GM12864 (cell line): ENCODE data around the gene NELL2.

Experiments used
- DNase-seq: peaks from one replicate; pipeline ENCODE4 v3.0.0-alpha.2; 2011; ENCODE audit warnings: low read depth
- H3K4me3 ChIP-seq: 2 replicates; pipeline ENCODE4 v1.5.1; 2011; ENCODE audit warnings: mild to moderate bottlenecking, low read depth, low read length, control low read depth
- TF ChIP-seq, protein P1 (sequence below): IDR thresholded peaks from 2 replicates; pipeline ENCODE4 v1.5.1; 2011; ENCODE audit warnings: low read depth, mild to moderate bottlenecking, moderate library complexity, low read length, control low read depth, inconsistent platforms; ENCODE audit errors: missing control alignments

The NELL2 gene

DNA sequence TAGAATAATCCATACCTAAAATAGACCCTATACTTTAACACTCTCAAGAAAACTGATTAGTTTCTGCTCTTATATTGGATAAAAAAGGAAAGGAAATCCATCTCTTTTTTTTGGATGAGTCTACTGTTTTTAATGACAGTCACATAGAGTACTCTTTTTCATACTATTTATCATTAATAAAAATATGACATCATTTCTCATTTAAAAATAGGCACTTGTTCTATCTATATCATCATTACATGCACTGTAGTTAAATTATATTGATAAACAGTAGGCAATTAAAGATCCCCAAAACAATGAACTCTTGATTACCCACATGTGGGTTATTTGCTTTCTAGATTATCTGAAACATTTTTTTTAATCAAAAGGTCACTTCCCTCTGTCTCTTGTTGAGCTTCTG, 338.8 kb downstream of the NELL2 start:
- DNase-seq: no peak
- H3K4me3 ChIP-seq: no peak overlapping the region
- TF ChIP-seq, protein P1, sequence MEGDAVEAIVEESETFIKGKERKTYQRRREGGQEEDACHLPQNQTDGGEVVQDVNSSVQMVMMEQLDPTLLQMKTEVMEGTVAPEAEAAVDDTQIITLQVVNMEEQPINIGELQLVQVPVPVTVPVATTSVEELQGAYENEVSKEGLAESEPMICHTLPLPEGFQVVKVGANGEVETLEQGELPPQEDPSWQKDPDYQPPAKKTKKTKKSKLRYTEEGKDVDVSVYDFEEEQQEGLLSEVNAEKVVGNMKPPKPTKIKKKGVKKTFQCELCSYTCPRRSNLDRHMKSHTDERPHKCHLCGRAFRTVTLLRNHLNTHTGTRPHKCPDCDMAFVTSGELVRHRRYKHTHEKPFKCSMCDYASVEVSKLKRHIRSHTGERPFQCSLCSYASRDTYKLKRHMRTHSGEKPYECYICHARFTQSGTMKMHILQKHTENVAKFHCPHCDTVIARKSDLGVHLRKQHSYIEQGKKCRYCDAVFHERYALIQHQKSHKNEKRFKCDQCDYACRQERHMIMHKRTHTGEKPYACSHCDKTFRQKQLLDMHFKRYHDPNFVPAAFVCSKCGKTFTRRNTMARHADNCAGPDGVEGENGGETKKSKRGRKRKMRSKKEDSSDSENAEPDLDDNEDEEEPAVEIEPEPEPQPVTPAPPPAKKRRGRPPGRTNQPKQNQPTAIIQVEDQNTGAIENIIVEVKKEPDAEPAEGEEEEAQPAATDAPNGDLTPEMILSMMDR: no peak

GRCh38 chr12:44532940-44533339, 343.2 kb downstream of the NELL2 start:
- H3K4me3 ChIP-seq: no peak overlapping the region
- no peak for DNase-seq
- TF ChIP-seq, protein P1: no peak

GRCh38 chr12:44531320-44531971, 344.7 kb downstream of the NELL2 start:
- DNase-seq: no peak
- no peak overlapping the region for H3K4me3 ChIP-seq
- TF ChIP-seq, protein P1: no peak

GRCh38 chr12:44526655-44527182, 349.4 kb downstream of the NELL2 start:
- H3K4me3 ChIP-seq: no peak overlapping the region
- DNase-seq: no peak
- TF ChIP-seq, protein P1: no peak

DNA sequence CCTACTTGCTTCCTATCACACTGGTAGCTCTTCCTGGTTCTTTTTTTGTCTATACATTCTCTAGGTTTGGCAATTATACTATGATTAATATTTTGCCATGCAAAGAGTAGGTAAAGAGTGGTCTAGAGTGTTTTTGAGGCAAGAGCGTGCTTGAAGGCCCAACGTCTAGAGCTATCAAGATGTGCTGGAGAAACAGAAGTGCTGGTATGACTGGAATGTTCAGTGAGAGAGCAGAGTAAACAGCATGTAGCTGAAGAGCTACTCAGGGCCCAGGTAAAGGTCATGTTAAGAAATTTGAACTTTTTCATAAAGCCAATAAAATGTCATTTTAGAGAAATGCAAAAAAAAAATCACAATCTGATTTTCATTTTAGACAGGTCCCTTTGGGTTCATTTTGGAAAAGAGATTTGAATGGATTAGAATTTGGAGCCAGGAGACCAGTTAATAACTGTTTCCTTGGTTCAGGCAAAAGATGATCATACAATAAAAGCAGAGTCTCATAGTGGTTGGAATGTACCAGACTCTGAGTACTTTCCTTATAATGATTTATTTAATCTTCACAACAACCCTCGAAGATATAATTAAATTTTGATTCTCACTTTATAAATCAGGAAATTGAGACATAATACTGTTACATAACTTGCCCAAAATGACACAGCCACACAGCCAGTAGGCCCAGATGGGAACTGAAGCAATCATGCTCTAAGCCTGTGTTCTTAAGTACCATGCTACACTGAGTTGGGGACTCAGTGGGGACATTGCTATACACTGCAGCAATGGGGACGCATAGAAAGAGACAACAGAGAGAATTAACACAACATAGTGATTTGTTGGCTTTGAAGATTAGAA, 350.1 kb downstream of the NELL2 start:
- no peak overlapping the region for H3K4me3 ChIP-seq
- TF ChIP-seq, protein P1: no peak
- DNase-seq: no peak

DNA sequence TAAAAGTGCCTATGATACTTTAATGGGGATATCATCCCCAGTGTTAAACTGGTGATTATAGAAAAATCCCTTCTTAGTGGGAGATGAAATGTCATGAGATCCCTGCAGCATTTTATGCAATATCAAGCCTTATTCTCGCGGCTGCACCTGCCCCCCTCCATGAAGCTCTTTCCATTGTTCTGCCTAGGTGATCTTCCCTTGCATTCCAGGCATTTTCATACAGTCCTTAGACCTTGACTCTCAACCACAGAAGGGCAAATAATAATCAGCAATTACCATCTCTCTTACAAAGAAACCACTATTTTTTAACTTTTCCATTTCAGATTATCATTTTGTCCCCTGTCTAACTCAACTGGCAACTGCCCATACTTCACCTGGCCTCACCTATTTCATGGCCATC, 352.3 kb downstream of the NELL2 start:
- no peak overlapping the region for H3K4me3 ChIP-seq
- DNase-seq: no peak
- TF ChIP-seq, protein P1: no peak
